Loucy (cell line): ENCODE data around the gene GGCX.

Source experiments
- H2AFZ ChIP-seq: fragments of 200-600 bp; sonication (generic); 2 replicates; pipeline ENCODE4 v1.6.0; 2016; ENCODE audit warnings: antibody characterized with exemption, mild to moderate bottlenecking, low read length, moderate library complexity
- H3F3A ChIP-seq: fragments of 200-600 bp; 2 replicates; pipeline ENCODE4 v1.6.0; 2016; ENCODE audit warnings: antibody characterized with exemption, low read depth, mild to moderate bottlenecking
- H3K27me3 ChIP-seq: fragments of 200-600 bp; sonication (generic); 2 replicates; pipeline ENCODE4 v1.6.1; 2014; ENCODE audit warnings: low read length, mild to moderate bottlenecking; ENCODE audit not compliant: insufficient read depth, poor library complexity, severe bottlenecking
- H3K36me3 ChIP-seq: fragments of 200-600 bp; sonication (generic); 2 replicates; pipeline ENCODE4 v1.6.1; 2016; ENCODE audit warnings: low read length; ENCODE audit not compliant: insufficient read depth
- H3K4me1 ChIP-seq: fragments of 200-600 bp; sonication (generic); 2 replicates; pipeline ENCODE4 v1.5.1; 2014; ENCODE audit warnings: low read length, mild to moderate bottlenecking; ENCODE audit not compliant: insufficient read depth, poor library complexity, severe bottlenecking
- H3K4me2 ChIP-seq: fragments of 200-600 bp; sonication (generic); 2 replicates; pipeline ENCODE4 v1.6.0; 2014; ENCODE audit warnings: antibody characterized with exemption, low read length, low read depth, mild to moderate bottlenecking; ENCODE audit not compliant: poor library complexity, severe bottlenecking
- H3K4me3 ChIP-seq: fragments of 200-600 bp; sonication (generic); 2 replicates; pipeline ENCODE4 v1.5.1; 2014; ENCODE audit warnings: low read length, mild to moderate bottlenecking, mixed read lengths; ENCODE audit not compliant: poor library complexity, severe bottlenecking
- H3K79me2 ChIP-seq: fragments of 200-600 bp; sonication (generic); 2 replicates; pipeline ENCODE4 v1.6.1; 2014; ENCODE audit warnings: low read length; ENCODE audit not compliant: insufficient read depth
- H3K9ac ChIP-seq: fragments of 200-600 bp; sonication (generic); 2 replicates; pipeline ENCODE4 v1.6.0; 2014; ENCODE audit warnings: mild to moderate bottlenecking, low read depth, low read length, moderate library complexity; ENCODE audit not compliant: poor library complexity, severe bottlenecking
- H3K9me2 ChIP-seq: fragments of 200-600 bp; sonication (generic); replicated peaks from 2 replicates; pipeline ENCODE4 v1.6.1; 2016; ENCODE audit warnings: low read depth, low read length, mixed read lengths
- H3K9me3 ChIP-seq: fragments of 200-600 bp; sonication (generic); 2 replicates; pipeline ENCODE4 v1.6.1; 2014; ENCODE audit warnings: mild to moderate bottlenecking, antibody characterized with exemption, low read length, low read depth; ENCODE audit not compliant: insufficient read depth
- H4K20me1 ChIP-seq: fragments of 200-600 bp; sonication (generic); 2 replicates; pipeline ENCODE4 v1.6.0; 2014; ENCODE audit warnings: antibody characterized with exemption, low read length, mild to moderate bottlenecking; ENCODE audit not compliant: insufficient read depth, poor library complexity, severe bottlenecking
- CTCF ChIP-seq: fragments of 200-600 bp; sonication (generic); conservative IDR thresholded peaks from 2 replicates; pipeline ENCODE4 v1.5.1; 2014; ENCODE audit warnings: mild to moderate bottlenecking, antibody characterized with exemption, low read length
- EZH2phosphoT487 ChIP-seq: fragments of 200-600 bp; IDR thresholded peaks from 2 replicates; pipeline ENCODE4 v1.6.1; 2018; ENCODE audit warnings: antibody characterized with exemption, mild to moderate bottlenecking, moderate library complexity, borderline replicate concordance

The GGCX gene

GRCh38 chr2:85591563-85591962 lies 30.3 kb upstream of the GGCX start:
- Histone ChIP-seq H3F3A (0 out of 2 replicates have a peak, but pooled peaks cover 12% of the 10 kb centered on the region), H3K4me2 (no peak overlapping the region)
- TF ChIP-seq EZH2phosphoT487 (no peak), CTCF (no peak)

GRCh38 chr2:85590950-85591349 lies 29.7 kb upstream of the GGCX start:
- no peak overlapping the region for H2AFZ ChIP-seq
- peaks cover 55% of the 10 kb centered on the region for H3K4me1 ChIP-seq
- no peaks in the 10 kb centered on the region for H3K36me3 ChIP-seq
- H3K4me2 ChIP-seq, result peak overlapping the region; percentile 85
- TF ChIP-seq CTCF, result no peak
- TF ChIP-seq EZH2phosphoT487, result no peak
- H3K9ac ChIP-seq, result peak overlapping the region; percentile 56
- H3K9me3 ChIP-seq, result no peaks in the 10 kb centered on the region
- peaks cover 2% of the 10 kb centered on the region for H4K20me1 ChIP-seq
- no peaks in the 10 kb centered on the region for H3K27me3 ChIP-seq
- no peaks in the 10 kb centered on the region for H3K9me2 ChIP-seq
- peaks cover 45% of the 10 kb centered on the region for H3K79me2 ChIP-seq
- H3K4me3 ChIP-seq, result no peak overlapping the region
- H3F3A ChIP-seq, result 0 out of 2 replicates have a peak, but pooled peaks cover 12% of the 10 kb centered on the region

More at GRCh38 chr2:85591563-85591962, 30.3 kb upstream of the GGCX start:
- Histone ChIP-seq H3K79me2 (peaks cover 48% of the 10 kb centered on the region), H3K27me3 (no peaks in the 10 kb centered on the region), H2AFZ (no peak overlapping the region), H3K4me3 (no peak overlapping the region), H3K9ac (no peak overlapping the region), H3K4me1 (peaks cover 55% of the 10 kb centered on the region), H4K20me1 (peaks cover 8% of the 10 kb centered on the region), H3K36me3 (no peaks in the 10 kb centered on the region), H3K9me3 (no peaks in the 10 kb centered on the region), H3K9me2 (no peaks in the 10 kb centered on the region)

- peaks cover 61% of the 10 kb centered on the region for H3K4me1 ChIP-seq
- no peak overlapping the region for H2AFZ ChIP-seq
- peak overlapping the region; percentile 85 for H3K4me2 ChIP-seq
- H3K9me2 ChIP-seq, result no peaks in the 10 kb centered on the region
- peak overlapping the region; percentile 8 for H3K4me3 ChIP-seq
- TF ChIP-seq EZH2phosphoT487 (no peak), CTCF (no peak)
- no peaks in the 10 kb centered on the region for H4K20me1 ChIP-seq
- no peaks in the 10 kb centered on the region for H3K36me3 ChIP-seq
- no peaks in the 10 kb centered on the region for H3K9me3 ChIP-seq
- H3K79me2 ChIP-seq, result peaks cover 48% of the 10 kb centered on the region
- peak overlapping the region; percentile 71 for H3K9ac ChIP-seq
- H3F3A ChIP-seq, result 0 out of 2 replicates have a peak, but pooled peaks cover 12% of the 10 kb centered on the region
- no peaks in the 10 kb centered on the region for H3K27me3 ChIP-seq
Measured at GRCh38 chr2:85589982-85590791, 28.9 kb upstream of the GGCX start.
